ENCODE data around the gene CRNKL1. TPM values are rescaled to one million over a fixed set of nuclear protein-coding genes. Genes with fewer than 3 reads are reported as not detected.

Gene CRNKL1
- total and polyA plus RNA-seq, 2 donors (not counting 3 experiments of a cell fraction or from before 2014, with no cell fraction given), result 4.9 to 22.3 TPM

DNA sequence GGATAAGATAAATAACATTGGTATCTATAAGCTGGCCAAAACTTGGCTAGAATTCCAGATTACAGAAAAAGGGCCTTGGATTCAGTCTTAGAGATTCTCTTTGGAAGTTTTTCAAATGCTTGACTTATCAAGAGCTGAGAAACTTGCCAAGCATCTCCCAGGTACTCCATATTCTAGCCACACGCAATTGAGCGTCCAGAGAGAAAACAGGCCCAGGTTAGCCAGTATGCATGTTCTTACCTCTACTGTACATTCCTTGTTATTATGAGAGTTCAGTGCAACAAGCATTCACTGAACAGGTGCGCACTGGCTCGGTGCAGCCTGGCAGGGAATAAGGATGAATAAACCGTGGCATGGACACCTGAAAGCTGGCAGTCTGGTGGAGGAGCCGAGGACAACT lies 13.7 kb downstream of the CRNKL1 start:
- H3K36me3 ChIP-seq (ENCODE audit: control insufficient read depth in 2 of 2, extremely low read depth in 1 of 2, insufficient read depth in 2 of 2, low read length in 2 of 2), result peaks cover 30 to 44% of the 10 kb centered on the region in 2 experiments
- intact Hi-C loops (cut with micrococcal nuclease) (loop anchor here (1.0 kb wide), 2 partner anchors 14 to 21 kb away; partner anchors contain the start of genes CFAP61, CRNKL1 and NAA20), dilution Hi-C loops (cut with MboI; ENCODE audit: extremely low pct_ligation_motif_present, low sequenced_read_pairs) (no loop called here)
- BruUV-seq (replicated peaks), result no TSS peak
- no peaks in the 10 kb centered on the region for H3K9me1 ChIP-seq (replicated peaks; ENCODE audit: control insufficient read depth, extremely low read depth, insufficient read depth, low read length)
- peak overlapping the region; percentile 20 for H3K4me2 ChIP-seq (ENCODE audit: insufficient read depth, low read length)
- H3K4me3 ChIP-seq (replicated peaks in 1 of 3; ENCODE audit: insufficient read depth in 1 of 3, low read depth in 1 of 3, low read length in 3 of 3), result no peak overlapping the region
- no peak overlapping the region for H2AFZ ChIP-seq (ENCODE audit: low read depth, low read length)
- no peak overlapping the region for H3K9ac ChIP-seq (replicated peaks; ENCODE audit: extremely low read depth, insufficient read depth, low read length)
- no peaks in the 10 kb centered on the region for H3K27me3 ChIP-seq (ENCODE audit: control insufficient read depth in 2 of 2, insufficient read depth in 2 of 2, low read length in 2 of 2)
- FAIRE-seq (no peak), DNase-seq (ENCODE audit: low read depth, low spot score) (peak; percentile 4)
- no peaks in the 10 kb centered on the region for H3K79me2 ChIP-seq (ENCODE audit: control insufficient read depth, insufficient read depth, low read length)
- no peaks in the 10 kb centered on the region for H3K9me3 ChIP-seq (replicated peaks; ENCODE audit: control insufficient read depth, insufficient read depth, low read length)
- ChIA-PET POLR2A (interaction anchor here (0.6 to 1.6 kb wide), 2 partner anchors 14 to 152 kb away, joined by 7 to 11 read pairs; partner anchors contain the start of genes CFAP61 and CRNKL1), CTCF (interaction anchor here (1.3 to 1.4 kb wide), 2 partner anchors 22 to 345 kb away, joined by 3 to 4 read pairs; partner anchors contain the start of gene NAA20)
- TF ChIP-seq MYC (IDR thresholded peaks at IDR 0.05; ENCODE audit: low read depth, low read length) (no peak), JUN (IDR thresholded peaks at IDR 0.05; ENCODE audit: borderline replicate concordance, insufficient read depth, insufficient read length, low read depth) (no peak), POLR2A (IDR thresholded peaks at IDR 0.05; ENCODE audit: low read depth, low read length) (no peak), EZH2 (IDR thresholded peaks at IDR 0.05; ENCODE audit: borderline replicate concordance, low read depth, low read length, severe bottlenecking) (no peak), FOS (IDR thresholded peaks at IDR 0.05; ENCODE audit: borderline replicate concordance, insufficient read depth, low read length) (no peak), GATA2 (IDR thresholded peaks at IDR 0.05; ENCODE audit: insufficient read depth, insufficient read length, low read depth, low read length) (no peak), POLR2AphosphoS5 (IDR thresholded peaks at IDR 0.05; ENCODE audit: insufficient read depth, low read depth, low read length) (no peak)
- TF ChIP-seq, protein P1, sequence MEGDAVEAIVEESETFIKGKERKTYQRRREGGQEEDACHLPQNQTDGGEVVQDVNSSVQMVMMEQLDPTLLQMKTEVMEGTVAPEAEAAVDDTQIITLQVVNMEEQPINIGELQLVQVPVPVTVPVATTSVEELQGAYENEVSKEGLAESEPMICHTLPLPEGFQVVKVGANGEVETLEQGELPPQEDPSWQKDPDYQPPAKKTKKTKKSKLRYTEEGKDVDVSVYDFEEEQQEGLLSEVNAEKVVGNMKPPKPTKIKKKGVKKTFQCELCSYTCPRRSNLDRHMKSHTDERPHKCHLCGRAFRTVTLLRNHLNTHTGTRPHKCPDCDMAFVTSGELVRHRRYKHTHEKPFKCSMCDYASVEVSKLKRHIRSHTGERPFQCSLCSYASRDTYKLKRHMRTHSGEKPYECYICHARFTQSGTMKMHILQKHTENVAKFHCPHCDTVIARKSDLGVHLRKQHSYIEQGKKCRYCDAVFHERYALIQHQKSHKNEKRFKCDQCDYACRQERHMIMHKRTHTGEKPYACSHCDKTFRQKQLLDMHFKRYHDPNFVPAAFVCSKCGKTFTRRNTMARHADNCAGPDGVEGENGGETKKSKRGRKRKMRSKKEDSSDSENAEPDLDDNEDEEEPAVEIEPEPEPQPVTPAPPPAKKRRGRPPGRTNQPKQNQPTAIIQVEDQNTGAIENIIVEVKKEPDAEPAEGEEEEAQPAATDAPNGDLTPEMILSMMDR (IDR thresholded peaks at IDR 0.05; ENCODE audit: extremely low read depth in 1 of 2, insufficient read depth in 1 of 2, low read depth in 1 of 2, low read length in 2 of 2), result no peak
- TF ChIP-seq, protein P2, sequence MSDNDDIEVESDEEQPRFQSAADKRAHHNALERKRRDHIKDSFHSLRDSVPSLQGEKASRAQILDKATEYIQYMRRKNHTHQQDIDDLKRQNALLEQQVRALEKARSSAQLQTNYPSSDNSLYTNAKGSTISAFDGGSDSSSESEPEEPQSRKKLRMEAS (IDR thresholded peaks at IDR 0.05; ENCODE audit: insufficient read depth, insufficient read length), result no peak
- peaks cover 19% of the 10 kb centered on the region for H3K4me1 ChIP-seq (ENCODE audit: control insufficient read depth, extremely low read depth, insufficient read depth, low read length)
- H3K27ac ChIP-seq (ENCODE audit: insufficient read depth, low read depth, low read length), result peak overlapping the region; percentile 22
- no peaks in the 10 kb centered on the region for H4K20me1 ChIP-seq (replicated peaks; ENCODE audit: control insufficient read depth, extremely low read depth, insufficient read depth, low read length)

All from endothelial cell of umbilical vein (primary cell).